IPS-NIHi7 (cell line): ENCODE measurements around the gene SETD6.

Experiments
- DNase-seq: peaks from one replicate; pipeline ENCODE4 v3.0.0; 2012; ENCODE audit warnings: mixed read lengths; ENCODE audit errors: extremely low spot score

The SETD6 gene

GRCh38 chr16:58493756-58494431 lies 21.4 kb upstream of the SETD6 start:
- DNase-seq, result no peak

GRCh38 chr16:58494981-58495520 lies 20.3 kb upstream of the SETD6 start:
- DNase-seq, result peak; percentile 91

- no peak for DNase-seq
Observed at GRCh38 chr16:58495521-58496331, 19.6 kb upstream of the SETD6 start.

GRCh38 chr16:58497468-58497867 lies 17.8 kb upstream of the SETD6 start:
- no peak for DNase-seq

- DNase-seq, result no peak
Observed at GRCh38 chr16:58497935-58498334, 17.4 kb upstream of the SETD6 start.

- no peak for DNase-seq
Observed at GRCh38 chr16:58498341-58499091, 16.8 kb upstream of the SETD6 start.

GRCh38 chr16:58499092-58499511 lies 16.2 kb upstream of the SETD6 start:
- no peak for DNase-seq

- peak; percentile 90 for DNase-seq
Observed at GRCh38 chr16:58499615-58500351, 15.5 kb upstream of the SETD6 start, which contains the start of gene NDRG4. TSS of gene NDRG4 (plus strand) at chr16:58500143. CDS start at chr16:58500249, 106 bp downstream.

GRCh38 chr16:58500430-58501241 lies 14.7 kb upstream of the SETD6 start:
- DNase-seq, result peak; percentile 50

- peak; percentile 86 for DNase-seq
Observed at GRCh38 chr16:58501242-58502131, 13.8 kb upstream of the SETD6 start.

- no peak for DNase-seq
Observed at GRCh38 chr16:58502217-58502921, 12.9 kb upstream of the SETD6 start.

GRCh38 chr16:58503166-58503862 lies 12.0 kb upstream of the SETD6 start:
- DNase-seq, result no peak

GRCh38 chr16:58503863-58504688 lies 11.2 kb upstream of the SETD6 start:
- DNase-seq, result no peak

GRCh38 chr16:58506241-58507194 lies 8.8 kb upstream of the SETD6 start:
- DNase-seq, result no peak

- DNase-seq, result no peak
Observed at GRCh38 chr16:58507195-58507962, 7.9 kb upstream of the SETD6 start.
